SK-N-SH (cell line): Measurements from ENCODE around the gene SEMA4D. TPM values are rescaled to one million over a fixed set of nuclear protein-coding genes. Genes with fewer than 3 reads are reported as not detected.

Source experiments
- polyA plus RNA-seq, 3 experiments: library from polyadenylated mRNA; depleted of rRNA; stranded (reverse); fragments of >200 nt; gene quantifications; 2 replicates each; pipeline ENCODE4 v1.2.3, GENCODE V29; 2012
- small RNA-seq, 7 experiments: library from RNA; depleted of rRNA; stranded (forward); fragments of <200 nt; gene quantifications; one replicate each; pipeline ENCODE3, GENCODE V24; 2012

SEMA4D gene
- polyA plus RNA-seq, 1 of the 3 experiments (the other 2 are of a cell fraction), result 4.8 TPM

Small RNA genes within 50 kb of the gene (small RNA-seq; reads per million reads assigned to genes)
- 0 reads per million in 7 experiments for gene MIR3153

Other genes with a start within 250 kb of the SEMA4D start
- 277 and 362 TPM in 2 replicates for gene CKS2, start 186.9 kb downstream of the SEMA4D start, polyA plus RNA-seq (2012; rRNA removed)
- gene SECISBP2, start 179.6 kb downstream of the SEMA4D start, polyA plus RNA-seq (2012; rRNA removed), result 21.2 and 28.4 TPM in 2 replicates
- 1.3 and 1.8 TPM in 2 replicates for gene GADD45G, start 106.9 kb upstream of the SEMA4D start, polyA plus RNA-seq (2012; rRNA removed)